Activated naive CD4-positive, alpha-beta T cell treated with anti-CD3 and anti-CD28 coated beads, Interleukin-2, amount 50 U/mL, for 24 hours (primary cell): ENCODE measurements around the gene NTN5.
A peak's percentile ranks its signal among the peaks of the same experiment; 100 is the strongest.

ENCODE experiments used
- H3K27ac Mint-ChIP-seq: one replicate; pipeline ENCODE4 v1.8.0; 2021; ENCODE audit warnings: mild to moderate bottlenecking, mixed read lengths
- H3K27me3 Mint-ChIP-seq: one replicate; pipeline ENCODE4 v1.8.0; 2021; ENCODE audit warnings: mixed read lengths
- H3K36me3 Mint-ChIP-seq: one replicate; pipeline ENCODE4 v1.8.0; 2021; ENCODE audit warnings: mixed read lengths
- H3K4me1 Mint-ChIP-seq: one replicate; pipeline ENCODE4 v1.8.0; 2021; ENCODE audit warnings: mixed read lengths
- H3K4me3 Mint-ChIP-seq: one replicate; pipeline ENCODE4 v1.8.0; 2021; ENCODE audit warnings: mild to moderate bottlenecking, mixed read lengths
- H3K9me3 Mint-ChIP-seq: one replicate; pipeline ENCODE4 v1.8.0; 2021; ENCODE audit warnings: mixed read lengths

Gene NTN5

DNA sequence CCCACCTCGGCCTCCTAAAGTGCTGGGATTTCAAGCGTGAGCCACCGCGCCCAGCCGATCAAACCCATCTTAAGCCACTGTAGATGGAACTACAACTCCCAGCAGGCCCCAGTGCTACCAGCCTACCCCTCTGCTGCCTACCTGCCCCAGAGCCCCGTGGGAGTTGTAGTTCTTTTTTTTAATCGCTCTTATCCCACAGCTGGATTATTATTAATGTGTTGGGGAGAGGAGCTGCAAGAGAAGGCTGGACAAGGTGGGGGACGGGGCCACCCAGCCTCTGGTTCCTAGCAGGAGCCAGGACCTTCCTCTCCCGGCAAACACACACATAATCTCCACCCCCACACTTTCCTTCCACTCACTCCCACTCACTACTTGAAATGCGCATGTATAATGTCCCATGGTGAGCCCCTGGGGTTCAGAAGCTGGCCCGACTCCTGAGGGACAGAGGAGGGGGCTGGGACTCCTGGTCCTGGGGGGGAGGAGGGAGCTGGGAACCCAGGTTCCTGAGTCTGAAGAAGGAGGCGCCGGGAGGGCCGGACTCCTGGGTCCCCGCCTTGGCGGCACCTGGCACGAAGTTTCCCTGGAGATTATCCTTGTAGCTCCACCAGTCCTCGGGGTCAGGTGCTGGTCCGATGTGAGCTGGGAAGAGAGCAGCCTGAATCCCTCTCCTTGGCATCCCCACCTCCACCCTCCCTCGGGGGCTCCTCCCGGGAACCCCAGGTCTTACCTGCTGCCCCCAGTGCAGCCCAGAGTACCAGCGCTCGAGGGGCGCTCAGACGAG lies 27.8 kb downstream of the NTN5 start:
- peak overlapping the region; percentile 83 for H3K4me3 Mint-ChIP-seq
- H3K4me1 Mint-ChIP-seq: peaks cover 41% of the 10 kb centered on the region
- peak overlapping the region; percentile 38 for H3K27ac Mint-ChIP-seq
- H3K27me3 Mint-ChIP-seq: no peaks in the 10 kb centered on the region
- no peaks in the 10 kb centered on the region for H3K36me3 Mint-ChIP-seq
- no peaks in the 10 kb centered on the region for H3K9me3 Mint-ChIP-seq

DNA sequence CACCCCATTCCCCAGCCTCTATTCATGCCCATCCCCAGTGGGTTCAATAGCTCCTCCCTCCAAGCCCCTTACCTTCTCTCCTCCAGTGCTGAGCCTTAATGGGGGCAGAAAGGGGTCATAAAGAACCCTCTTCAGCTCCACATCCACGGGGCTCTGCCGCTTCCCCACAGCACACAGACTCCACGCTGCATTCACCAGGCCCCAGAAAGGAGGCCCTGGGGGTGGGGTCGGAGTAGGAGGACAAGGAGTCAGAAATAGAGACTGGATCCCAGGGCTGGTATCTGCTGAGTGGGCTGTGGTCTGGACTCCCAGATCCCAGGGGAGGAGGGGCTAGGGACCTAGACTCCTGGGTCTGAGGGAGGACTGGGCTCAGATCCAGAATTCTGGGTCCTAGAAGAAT lies 28.5 kb downstream of the NTN5 start:
- Mint-ChIP-seq H3K4me3 (peak overlapping the region; percentile 83), H3K4me1 (peaks cover 37% of the 10 kb centered on the region), H3K9me3 (no peaks in the 10 kb centered on the region), H3K36me3 (no peaks in the 10 kb centered on the region), H3K27ac (no peak overlapping the region), H3K27me3 (no peaks in the 10 kb centered on the region)

DNA sequence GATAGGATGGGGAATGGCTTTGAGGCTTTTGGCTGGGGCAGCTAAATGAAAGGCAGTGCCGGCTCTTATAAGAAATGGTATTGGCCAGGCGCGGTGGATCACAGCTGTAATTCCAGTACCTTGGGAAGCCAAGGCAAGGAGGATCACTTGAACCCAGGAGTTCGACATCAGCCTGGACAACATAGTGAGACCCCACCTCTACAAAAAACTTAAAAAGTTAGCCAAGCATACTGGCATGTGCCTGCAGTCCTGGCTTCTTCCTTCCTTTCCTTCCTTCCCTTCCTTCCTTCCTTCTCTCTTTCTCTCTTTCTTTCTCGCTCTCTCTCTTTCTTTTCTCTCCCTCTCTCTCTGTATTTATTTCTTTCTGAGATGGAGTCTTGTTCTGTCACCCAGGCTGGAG lies 30.0 kb downstream of the NTN5 start:
- peak overlapping the region; percentile 10 for H3K27ac Mint-ChIP-seq

DNA sequence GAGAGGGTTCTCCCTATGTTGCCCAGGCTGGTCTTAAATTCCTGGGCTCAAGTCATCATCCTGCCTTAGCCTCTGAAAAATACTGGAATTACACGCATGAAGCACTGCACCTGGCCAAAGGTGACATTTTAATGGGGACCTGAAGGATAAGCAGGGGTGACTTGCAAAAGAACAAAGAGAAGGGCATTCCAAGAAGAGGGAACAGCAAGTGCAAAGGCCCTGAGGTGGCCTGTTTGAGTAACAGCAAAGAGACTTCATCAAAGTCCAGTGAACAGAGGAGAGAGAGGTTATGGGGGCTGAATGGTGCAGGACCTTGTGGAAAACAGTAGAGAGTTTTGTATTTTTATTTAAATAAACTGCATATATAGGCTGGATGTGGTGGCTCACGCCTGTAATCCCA lies 31.0 kb downstream of the NTN5 start:
- no peaks in the 10 kb centered on the region for H3K36me3 Mint-ChIP-seq
- H3K4me3 Mint-ChIP-seq: no peak overlapping the region
- H3K9me3 Mint-ChIP-seq: no peaks in the 10 kb centered on the region
- peaks cover 31% of the 10 kb centered on the region for H3K4me1 Mint-ChIP-seq
- no peaks in the 10 kb centered on the region for H3K27me3 Mint-ChIP-seq
- peak overlapping the region; percentile 52 for H3K27ac Mint-ChIP-seq

More for the DNA sequence above, 30.0 kb downstream of the NTN5 start:
- peaks cover 40% of the 10 kb centered on the region for H3K4me1 Mint-ChIP-seq
- no peaks in the 10 kb centered on the region for H3K9me3 Mint-ChIP-seq
- H3K27me3 Mint-ChIP-seq: no peaks in the 10 kb centered on the region
- H3K36me3 Mint-ChIP-seq: no peaks in the 10 kb centered on the region
- no peak overlapping the region for H3K4me3 Mint-ChIP-seq

DNA sequence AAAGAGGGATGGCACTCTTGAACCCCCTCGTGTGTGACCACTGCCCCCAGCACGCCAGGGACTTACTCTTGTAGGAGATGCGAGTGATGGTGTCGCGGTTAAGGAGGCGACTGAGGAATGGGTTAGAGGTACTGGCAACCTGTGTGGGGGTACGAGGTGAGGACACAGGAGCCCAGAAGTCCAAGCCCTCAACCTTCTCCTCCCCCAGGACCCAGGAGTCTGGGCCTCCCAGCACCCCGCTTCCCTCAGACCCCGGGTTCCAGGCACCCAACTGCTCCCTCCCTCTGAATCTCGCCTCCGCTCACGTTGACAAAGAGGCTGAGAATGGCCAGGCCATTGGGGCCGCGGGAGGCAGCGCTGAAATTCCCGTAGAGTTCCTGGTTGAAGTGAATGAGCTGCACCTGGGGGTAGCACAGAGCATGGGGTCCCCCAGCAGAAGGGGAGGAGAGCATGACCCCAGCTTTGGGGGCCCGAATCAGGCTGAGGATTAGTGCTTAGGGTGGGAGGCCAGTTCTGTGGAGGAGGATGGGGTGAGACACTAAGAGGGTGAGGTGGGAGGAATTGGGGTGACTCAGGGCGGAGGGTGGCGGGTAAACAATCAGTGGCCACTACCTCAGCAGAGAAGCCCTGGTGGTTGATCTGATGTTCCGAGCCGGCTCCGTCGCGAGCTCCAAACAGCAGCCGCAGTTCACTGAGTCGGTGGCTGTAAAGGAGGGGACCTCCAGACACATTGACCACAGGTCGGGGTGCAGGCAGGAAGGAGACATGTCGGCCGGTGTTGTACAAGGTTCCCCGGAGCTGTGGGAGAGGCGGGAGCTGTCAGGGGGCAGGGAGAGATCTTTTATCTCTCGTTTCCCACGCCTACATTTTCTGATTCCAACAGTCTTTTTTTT lies 33.1 kb downstream of the NTN5 start:
- H3K27ac Mint-ChIP-seq: no peak overlapping the region

DNA sequence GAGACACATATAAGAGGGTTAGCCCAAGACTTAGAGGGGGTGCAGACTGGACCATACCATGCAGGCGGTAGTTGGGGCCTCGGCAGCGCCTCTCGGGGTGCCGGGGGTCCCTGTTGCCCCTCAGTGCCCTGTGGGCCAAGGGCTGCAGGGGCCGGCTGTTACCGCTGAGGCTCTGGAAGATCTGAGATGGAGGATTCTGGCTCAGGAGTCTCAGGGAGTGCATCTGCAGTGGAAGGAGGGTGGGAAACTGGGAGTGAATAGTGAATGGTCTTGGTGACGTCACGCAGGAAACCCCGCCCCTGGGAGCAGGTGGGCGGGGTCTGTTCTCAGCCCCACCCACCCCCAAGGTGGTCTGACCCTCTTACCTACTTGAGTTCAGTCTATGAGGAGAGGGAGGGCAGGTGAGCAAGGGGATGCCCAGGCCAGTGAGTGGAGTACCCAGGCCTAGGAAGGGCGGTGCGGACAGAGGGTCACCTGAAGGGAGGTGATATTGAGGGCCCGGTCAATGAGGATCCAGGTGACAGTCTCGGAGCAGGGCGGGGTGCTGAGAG lies 33.9 kb downstream of the NTN5 start:
- Mint-ChIP-seq H3K9me3 (no peaks in the 10 kb centered on the region), H3K27ac (peak overlapping the region; percentile 100), H3K27me3 (no peaks in the 10 kb centered on the region), H3K4me1 (peaks cover 30% of the 10 kb centered on the region), H3K4me3 (peak overlapping the region; percentile 98), H3K36me3 (no peaks in the 10 kb centered on the region)

More for the DNA sequence above, 33.1 kb downstream of the NTN5 start:
- peaks cover 29% of the 10 kb centered on the region for H3K4me1 Mint-ChIP-seq
- no peaks in the 10 kb centered on the region for H3K36me3 Mint-ChIP-seq
- H3K27me3 Mint-ChIP-seq: no peaks in the 10 kb centered on the region
- peak overlapping the region; percentile 60 for H3K4me3 Mint-ChIP-seq
- H3K9me3 Mint-ChIP-seq: no peaks in the 10 kb centered on the region

DNA sequence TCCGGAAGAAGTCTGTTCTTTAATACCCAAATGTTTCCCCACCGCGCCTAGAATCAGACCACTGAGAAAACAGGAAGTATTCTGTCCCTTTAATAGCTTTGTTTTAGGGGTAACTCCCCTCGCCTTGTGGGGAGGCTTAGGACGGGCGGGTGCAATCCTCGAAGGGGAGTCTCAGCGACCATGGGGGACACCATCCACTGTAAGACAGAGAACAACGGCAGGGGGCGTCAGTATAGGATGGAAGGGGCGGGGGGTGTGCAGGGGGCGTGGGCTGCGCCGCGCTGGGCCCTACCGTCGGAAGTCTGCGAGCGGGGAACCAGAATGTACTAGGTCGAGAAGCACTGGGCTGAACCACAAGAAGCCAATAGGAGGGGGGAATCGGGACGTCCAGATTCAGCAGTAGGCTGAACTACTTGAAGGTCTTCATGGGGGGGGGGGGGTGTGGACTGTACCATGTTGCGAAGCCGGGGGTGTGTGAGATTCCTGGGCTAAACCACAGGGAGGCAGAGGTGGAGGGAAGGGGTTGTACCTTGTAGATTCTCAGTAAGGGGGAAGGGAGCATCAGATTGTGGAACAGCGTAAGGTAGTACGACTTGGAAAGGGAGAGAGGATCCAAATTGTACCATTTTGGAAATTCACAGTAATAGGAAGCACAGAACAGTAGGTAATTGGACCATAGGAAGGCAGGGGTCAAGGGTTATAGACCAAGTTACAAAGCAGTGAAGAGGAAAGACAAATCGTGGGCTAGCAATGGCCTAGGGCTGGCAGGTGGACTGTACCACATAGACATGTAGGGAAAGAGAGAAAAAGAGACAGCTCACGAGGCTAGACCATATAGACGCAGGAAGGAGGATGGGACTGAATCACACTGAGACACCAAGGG lies 34.6 kb downstream of the NTN5 start:
- Mint-ChIP-seq H3K4me3 (peak overlapping the region; percentile 98), H3K27ac (peak overlapping the region; percentile 100), H3K4me1 (peaks cover 37% of the 10 kb centered on the region)

DNA sequence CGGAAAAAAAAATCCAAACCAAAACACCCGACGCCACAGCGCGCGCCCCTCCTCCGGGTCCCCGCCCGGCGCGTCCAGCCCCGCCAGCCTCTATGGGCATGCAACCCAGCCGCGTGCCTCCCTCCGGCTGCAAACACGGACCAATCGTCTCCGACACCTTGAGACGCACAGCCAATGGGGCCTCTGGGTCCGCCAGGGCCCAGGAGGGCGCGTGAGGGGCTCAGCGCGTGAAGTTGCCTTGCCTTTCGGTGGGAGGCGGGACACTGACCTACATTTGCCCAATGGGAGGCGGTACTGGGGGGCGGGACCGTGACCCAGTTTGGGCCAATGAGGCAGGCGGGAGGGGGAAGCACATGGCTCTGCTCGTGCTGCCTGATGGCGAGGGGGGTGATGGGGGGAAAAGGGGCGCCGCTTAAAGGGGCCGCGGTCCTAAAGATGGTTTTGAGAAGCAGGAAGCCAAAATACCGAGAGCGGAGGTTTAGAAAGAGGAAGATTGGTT lies 35.3 kb downstream of the NTN5 start:
- Mint-ChIP-seq H3K4me3 (peak overlapping the region; percentile 98), H3K27me3 (no peaks in the 10 kb centered on the region), H3K36me3 (no peaks in the 10 kb centered on the region), H3K4me1 (peaks cover 43% of the 10 kb centered on the region), H3K27ac (peak overlapping the region; percentile 100), H3K9me3 (no peaks in the 10 kb centered on the region)

More for the DNA sequence above, 34.6 kb downstream of the NTN5 start:
- Mint-ChIP-seq H3K9me3 (no peaks in the 10 kb centered on the region), H3K27me3 (no peaks in the 10 kb centered on the region), H3K36me3 (no peaks in the 10 kb centered on the region)

DNA sequence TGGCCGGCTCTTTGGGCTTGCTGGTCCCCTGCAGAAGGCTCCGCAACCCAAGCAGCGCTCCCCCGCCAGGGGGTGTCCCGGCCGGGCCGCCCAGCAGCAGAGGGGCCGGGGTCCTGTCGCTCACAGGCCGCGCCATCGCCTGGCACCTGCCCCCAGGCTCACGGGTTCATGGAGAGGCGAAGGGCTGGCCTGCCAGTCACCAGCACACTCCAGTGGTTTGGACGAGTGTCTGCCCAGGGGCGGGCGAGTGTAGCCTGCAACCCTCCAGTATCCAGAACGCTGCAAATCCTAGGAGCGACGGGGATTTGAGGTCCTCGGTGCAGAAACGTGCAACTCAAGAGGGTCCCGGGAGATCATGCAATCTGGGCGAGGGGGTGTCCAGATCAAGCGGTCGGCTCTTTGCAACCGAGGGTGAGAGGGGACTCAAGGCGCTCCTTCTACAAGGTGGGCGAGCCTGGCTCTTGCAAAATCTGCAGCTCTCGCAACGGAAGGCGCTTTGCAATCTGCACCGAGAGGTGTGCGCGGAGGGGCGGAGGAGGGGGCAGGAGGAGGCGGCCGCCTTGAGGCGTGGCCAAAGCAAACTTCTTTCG lies 35.9 kb downstream of the NTN5 start, which contains the start of gene DBP:
Gene DBP (minus strand): TSS at position 521 of the 590 bp plus-strand sequence. CDS start 385 bp downstream, at position 136.
- Mint-ChIP-seq H3K36me3 (no peaks in the 10 kb centered on the region), H3K4me3 (peak within 1 kb of the TSS; percentile 98), H3K4me1 (peaks cover 46% of the 10 kb centered on the region), H3K9me3 (no peaks in the 10 kb centered on the region), H3K27ac (peak within 1 kb of the TSS; percentile 100), H3K27me3 (no peaks in the 10 kb centered on the region)

DNA sequence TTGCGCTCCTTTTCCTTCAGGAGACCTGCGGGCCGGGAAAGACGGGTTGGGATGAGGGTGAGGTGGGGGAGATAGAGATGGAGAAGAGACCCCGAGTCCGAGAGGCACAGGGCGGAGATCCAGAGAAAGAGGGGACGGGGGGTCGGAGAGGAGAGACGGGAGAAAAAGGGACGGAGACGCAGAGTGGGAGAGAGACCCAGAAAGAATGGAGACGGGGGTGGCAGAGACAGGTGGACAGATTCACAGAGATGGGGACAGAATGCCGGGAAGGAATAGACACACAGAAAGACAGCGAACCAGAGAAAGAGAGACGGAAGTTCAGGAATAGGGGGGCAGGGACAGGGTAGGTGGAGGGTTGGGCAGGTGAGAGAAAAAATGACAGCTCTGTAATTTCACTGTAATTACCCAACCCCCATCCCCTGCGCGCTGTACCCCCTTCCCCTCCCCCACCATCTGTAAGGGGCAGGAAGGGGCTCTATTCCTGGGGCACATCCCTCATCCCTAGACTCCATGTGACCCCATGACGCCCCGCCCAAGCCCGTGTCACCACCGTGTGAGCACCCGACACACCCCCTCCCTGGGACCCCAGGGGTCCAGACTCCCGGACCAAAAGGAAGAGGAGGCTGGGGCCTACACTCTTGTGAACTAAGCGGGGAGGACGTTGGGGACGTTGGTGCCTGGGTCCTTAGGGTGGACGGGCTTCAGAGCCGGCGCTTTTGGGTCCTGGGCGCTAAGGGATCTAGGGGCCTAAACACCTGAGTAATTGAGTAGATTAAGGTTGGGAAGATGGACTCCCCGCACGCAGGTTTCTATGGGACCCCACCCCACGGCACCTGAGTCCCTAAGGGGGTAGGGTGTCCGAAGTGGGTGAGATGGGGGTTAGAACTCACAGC lies 36.6 kb downstream of the NTN5 start:
- H3K4me1 Mint-ChIP-seq: peaks cover 49% of the 10 kb centered on the region
- no peaks in the 10 kb centered on the region for H3K9me3 Mint-ChIP-seq

DNA sequence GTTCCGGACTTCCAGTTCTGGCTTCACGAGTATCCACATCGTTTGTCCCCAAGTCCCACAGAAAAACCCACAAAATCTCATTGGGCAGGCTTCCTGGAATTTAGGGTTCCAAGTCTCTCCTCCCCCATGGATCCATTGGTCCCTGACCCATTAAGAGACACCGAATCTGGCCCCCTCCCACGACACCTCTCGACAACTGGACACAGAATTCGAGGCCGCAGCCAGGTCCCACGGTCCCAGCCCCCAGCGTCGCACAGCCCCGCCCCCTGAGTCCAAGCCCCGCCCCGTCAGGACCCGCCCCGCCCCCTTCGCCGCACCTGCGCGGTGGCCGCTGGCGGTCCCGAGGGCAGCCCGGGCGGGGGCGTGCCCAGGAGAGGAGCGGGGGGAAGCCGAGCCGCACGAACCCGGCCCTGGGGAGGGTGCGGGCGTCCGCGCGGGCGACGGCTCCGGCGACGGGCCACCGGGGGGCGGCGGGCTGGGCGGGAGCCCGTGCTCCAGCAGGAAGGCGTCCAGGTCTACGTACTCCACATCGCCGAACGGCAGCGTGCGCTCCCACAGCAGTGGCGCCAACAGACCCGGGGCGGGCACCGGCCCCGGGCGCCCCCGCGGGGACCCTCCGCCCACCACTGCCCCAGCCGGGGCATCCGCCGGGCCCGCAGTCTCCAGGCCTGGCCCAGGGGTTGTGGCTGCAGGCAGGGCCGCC lies 37.4 kb downstream of the NTN5 start:
- peak overlapping the region; percentile 84 for H3K4me3 Mint-ChIP-seq
- no peaks in the 10 kb centered on the region for H3K36me3 Mint-ChIP-seq
- peak overlapping the region; percentile 82 for H3K27ac Mint-ChIP-seq
- no peaks in the 10 kb centered on the region for H3K27me3 Mint-ChIP-seq
- H3K4me1 Mint-ChIP-seq: peaks cover 49% of the 10 kb centered on the region
- no peaks in the 10 kb centered on the region for H3K9me3 Mint-ChIP-seq

More for the DNA sequence above, 36.6 kb downstream of the NTN5 start:
- H3K27me3 Mint-ChIP-seq: no peaks in the 10 kb centered on the region
- H3K4me3 Mint-ChIP-seq: peak overlapping the region; percentile 98
- no peaks in the 10 kb centered on the region for H3K36me3 Mint-ChIP-seq
- peak overlapping the region; percentile 97 for H3K27ac Mint-ChIP-seq

DNA sequence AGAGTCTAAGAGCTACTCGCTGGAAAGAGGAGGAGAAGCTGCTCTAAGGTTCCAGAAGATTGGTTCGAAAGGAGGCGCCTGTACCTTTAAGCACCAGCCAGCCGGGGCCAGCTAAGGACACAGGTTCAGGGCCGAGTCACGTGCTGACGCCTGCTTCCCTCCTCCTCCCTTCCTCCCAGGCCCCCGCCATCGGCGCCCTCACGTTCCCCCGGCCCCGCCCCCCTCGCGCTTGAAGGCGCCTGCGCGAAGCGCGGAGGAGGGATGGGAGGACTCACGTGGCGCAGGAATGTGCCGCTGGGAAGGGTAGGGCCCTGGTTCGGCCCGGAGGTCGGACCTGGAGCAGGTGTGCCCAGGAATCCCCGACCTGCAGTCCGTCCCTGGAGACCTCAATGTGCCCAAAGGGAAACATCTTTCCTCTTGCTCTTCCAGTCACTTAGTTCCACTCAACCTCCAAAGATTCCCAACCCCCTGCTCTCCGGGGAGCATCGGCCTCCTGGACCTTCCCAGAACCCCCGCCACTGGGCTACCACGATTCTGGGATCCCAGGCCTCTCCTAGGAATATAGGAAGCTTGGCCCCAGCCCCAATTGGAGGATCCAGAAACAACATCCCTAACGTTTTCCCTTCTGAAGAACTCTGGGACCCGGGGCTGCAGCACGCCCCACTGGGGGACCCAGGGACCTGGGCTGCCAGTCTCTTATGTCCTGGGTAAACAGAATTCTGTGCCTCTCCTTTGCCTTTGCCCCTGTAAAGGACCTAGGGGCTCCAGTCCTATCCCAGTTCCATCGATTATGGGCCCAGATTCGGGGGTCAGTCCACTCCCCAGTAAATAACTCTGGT lies 38.2 kb downstream of the NTN5 start:
- Mint-ChIP-seq H3K27me3 (no peaks in the 10 kb centered on the region), H3K27ac (peak overlapping the region; percentile 82), H3K4me1 (peaks cover 49% of the 10 kb centered on the region), H3K9me3 (no peaks in the 10 kb centered on the region), H3K4me3 (peak overlapping the region; percentile 84), H3K36me3 (no peaks in the 10 kb centered on the region)

DNA sequence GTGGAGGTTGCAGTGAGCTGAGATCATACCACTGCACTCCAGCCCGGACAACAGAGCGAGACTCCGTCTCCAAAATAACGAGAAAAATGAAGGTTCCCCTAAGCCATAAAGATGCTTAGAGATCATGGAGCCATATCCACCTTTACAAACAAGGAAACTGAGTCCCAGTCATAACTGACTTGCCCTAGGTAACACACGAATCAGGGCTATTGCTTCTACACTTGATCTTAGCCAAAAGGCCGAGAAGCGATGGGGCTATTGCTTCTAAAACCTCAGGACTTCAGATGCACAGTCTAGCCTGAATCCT lies 38.8 kb downstream of the NTN5 start:
- Mint-ChIP-seq H3K27ac (peak overlapping the region; percentile 82), H3K9me3 (no peaks in the 10 kb centered on the region), H3K27me3 (no peaks in the 10 kb centered on the region), H3K4me1 (peaks cover 45% of the 10 kb centered on the region), H3K4me3 (peak overlapping the region; percentile 84), H3K36me3 (no peaks in the 10 kb centered on the region)
